T-helper 17 cell (primary cell): ENCODE data around the gene SPECC1. TPM values are rescaled to one million over a fixed set of nuclear protein-coding genes. Genes with fewer than 3 reads are reported as not detected.
"Not testable (repeated sequence)": the region's sequence is repeated elsewhere in the genome, so short reads cannot be mapped to it uniquely, and the experiment has no call there.

Experiments used
- ATAC-seq: fragments of 150-1000 bp; cut with Tn5 transposase; 2 replicates; pipeline ENCODE4 v1.10.0; 2021; ENCODE audit warnings: mild to moderate bottlenecking, moderate library complexity
- DNase-seq, 3 donors: peaks; one replicate each; pipeline versions ENCODE4 v3.0.0 to v3.0.0-alpha.2; 2020 to 2021
- H3K9me3 ChIP-seq: one replicate; pipeline ENCODE4 v1.7.0; 2013; ENCODE audit warnings: low read length, mild to moderate bottlenecking; ENCODE audit not compliant: control insufficient read depth, poor library complexity, severe bottlenecking
- H3K27ac Mint-ChIP-seq: one replicate; pipeline ENCODE4 v1.8.0; 2022; ENCODE audit warnings: mild to moderate bottlenecking, moderate library complexity, mixed read lengths
- H3K27me3 Mint-ChIP-seq: one replicate; pipeline ENCODE4 v1.8.0; 2022; ENCODE audit warnings: mixed read lengths
- H3K36me3 Mint-ChIP-seq: one replicate; pipeline ENCODE4 v1.8.0; 2022; ENCODE audit warnings: low read depth, mixed read lengths
- H3K4me1 Mint-ChIP-seq: one replicate; pipeline ENCODE4 v1.8.0; 2022; ENCODE audit warnings: mild to moderate bottlenecking, mixed read lengths
- H3K4me3 Mint-ChIP-seq: one replicate; pipeline ENCODE4 v1.8.0; 2022; ENCODE audit warnings: mild to moderate bottlenecking, moderate library complexity, mixed read lengths
- total RNA-seq, 4 donors: library from RNA in 2 of 4; stranded (reverse) in 2 of 4; gene quantifications; one replicate each; pipeline ENCODE4 v1.2.3 and lab custom pipeline; 2022 to 2026

The SPECC1 gene
- total RNA-seq, 2 donors from 2014 or later = 10.3 to 10.8 TPM

DNA sequence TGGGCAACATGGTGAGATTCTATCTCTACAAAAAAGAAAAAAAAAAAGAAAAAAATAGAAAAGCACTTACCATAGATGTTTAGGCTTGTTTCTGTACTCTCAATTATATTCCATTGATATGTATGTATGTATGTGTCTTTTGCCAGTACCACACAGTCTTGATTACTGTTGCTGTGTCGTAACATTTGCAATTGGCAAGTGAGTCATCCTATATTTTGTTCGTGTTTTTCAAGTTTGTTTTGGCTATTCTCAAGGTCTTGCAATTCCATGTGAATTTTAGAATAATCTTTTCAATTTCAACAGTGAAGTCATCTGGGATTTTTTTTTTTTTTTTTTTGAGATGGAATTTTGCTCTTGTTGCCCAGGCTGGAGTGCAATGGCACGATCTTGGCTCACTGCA is 19.3 kb downstream of the SPECC1 start:
- Mint-ChIP-seq H3K4me1 (peaks cover 2% of the 10 kb centered on the region), H3K27ac (no peak overlapping the region), H3K27me3 (peaks cover 2% of the 10 kb centered on the region), H3K4me3 (no peak overlapping the region), H3K36me3 (peaks cover 2% of the 10 kb centered on the region)
- H3K9me3 ChIP-seq = no peaks in the 10 kb centered on the region
- ATAC-seq (no peak), DNase-seq (no peak)

DNA sequence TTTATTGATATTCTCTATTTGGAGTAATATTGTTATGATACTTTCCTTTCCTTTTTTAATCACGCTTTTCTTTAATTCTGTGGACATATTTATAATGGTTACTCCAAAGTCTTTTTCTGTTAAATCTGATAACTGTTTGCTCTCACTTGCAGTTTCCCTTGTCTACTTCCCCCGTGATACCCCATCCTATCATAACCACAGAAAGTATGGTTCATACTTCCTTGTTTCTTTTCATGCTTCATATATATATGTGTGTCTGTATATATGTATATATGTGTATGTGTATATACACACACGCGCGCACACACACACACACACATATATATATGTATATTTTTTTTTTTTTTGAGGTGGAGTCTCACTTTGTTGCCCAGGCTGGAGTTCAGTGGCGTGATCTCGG is 23.5 kb downstream of the SPECC1 start:
- no peaks in the 10 kb centered on the region for H3K36me3 Mint-ChIP-seq
- no peak overlapping the region for H3K4me3 Mint-ChIP-seq
- no peaks in the 10 kb centered on the region for H3K9me3 ChIP-seq
- DNase-seq = no peak
- H3K27ac Mint-ChIP-seq = no peak overlapping the region
- ATAC-seq = no peak
- peaks cover 2% of the 10 kb centered on the region for H3K4me1 Mint-ChIP-seq
- H3K27me3 Mint-ChIP-seq = peaks cover 6% of the 10 kb centered on the region

- H3K27ac Mint-ChIP-seq = no peak overlapping the region
- DNase-seq (no peak), ATAC-seq (no peak)
- peaks cover 6% of the 10 kb centered on the region for H3K27me3 Mint-ChIP-seq
- no peaks in the 10 kb centered on the region for H3K36me3 Mint-ChIP-seq
- H3K4me1 Mint-ChIP-seq = peaks cover 2% of the 10 kb centered on the region
- no peak overlapping the region for H3K4me3 Mint-ChIP-seq
- no peaks in the 10 kb centered on the region for H3K9me3 ChIP-seq
These were observed 24.3 kb downstream of the SPECC1 start for GRCh38 chr17:20033415-20033814.

- H3K9me3 ChIP-seq = no peaks in the 10 kb centered on the region
- DNase-seq (no peak), ATAC-seq (no peak)
- H3K27ac Mint-ChIP-seq = no peak overlapping the region
- peaks cover 8% of the 10 kb centered on the region for H3K27me3 Mint-ChIP-seq
- H3K4me3 Mint-ChIP-seq = no peak overlapping the region
- no peaks in the 10 kb centered on the region for H3K36me3 Mint-ChIP-seq
- peaks cover 4% of the 10 kb centered on the region for H3K4me1 Mint-ChIP-seq
These were observed 26.3 kb downstream of the SPECC1 start for GRCh38 chr17:20035501-20035900.

DNA sequence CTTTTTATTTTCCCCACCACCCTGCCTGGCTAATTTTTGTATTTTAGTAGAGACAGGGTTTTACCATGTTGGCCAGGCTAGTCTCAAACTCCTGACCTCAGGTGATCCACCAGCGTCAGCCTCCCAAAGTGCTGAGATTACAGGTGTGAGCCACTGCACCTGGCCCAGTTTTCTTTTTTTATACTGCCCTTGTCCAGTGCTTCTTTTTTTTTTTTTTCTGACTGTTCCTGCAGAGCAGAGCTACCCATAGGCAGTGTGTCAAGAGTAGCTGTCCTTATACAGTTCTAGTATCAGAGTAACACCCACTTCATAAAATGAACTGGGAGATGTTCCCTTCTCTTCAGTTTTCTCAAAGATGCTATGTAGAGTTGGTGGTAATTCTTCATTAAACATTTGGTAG is 28.1 kb downstream of the SPECC1 start:
- H3K27me3 Mint-ChIP-seq = peaks cover 20% of the 10 kb centered on the region
- ATAC-seq, H3K4me1 Mint-ChIP-seq, H3K36me3 Mint-ChIP-seq, H3K4me3 Mint-ChIP-seq, H3K27ac Mint-ChIP-seq, DNase-seq, H3K9me3 ChIP-seq: not testable (repeated sequence)

GRCh38 chr17:20039037-20039436 is 29.9 kb downstream of the SPECC1 start:
- Mint-ChIP-seq H3K36me3 (no peaks in the 10 kb centered on the region), H3K27me3 (peaks cover 20% of the 10 kb centered on the region), H3K27ac (no peak overlapping the region), H3K4me3 (no peak overlapping the region), H3K4me1 (peaks cover 2% of the 10 kb centered on the region)
- no peaks in the 10 kb centered on the region for H3K9me3 ChIP-seq
- ATAC-seq (no peak), DNase-seq (no peak)

DNA sequence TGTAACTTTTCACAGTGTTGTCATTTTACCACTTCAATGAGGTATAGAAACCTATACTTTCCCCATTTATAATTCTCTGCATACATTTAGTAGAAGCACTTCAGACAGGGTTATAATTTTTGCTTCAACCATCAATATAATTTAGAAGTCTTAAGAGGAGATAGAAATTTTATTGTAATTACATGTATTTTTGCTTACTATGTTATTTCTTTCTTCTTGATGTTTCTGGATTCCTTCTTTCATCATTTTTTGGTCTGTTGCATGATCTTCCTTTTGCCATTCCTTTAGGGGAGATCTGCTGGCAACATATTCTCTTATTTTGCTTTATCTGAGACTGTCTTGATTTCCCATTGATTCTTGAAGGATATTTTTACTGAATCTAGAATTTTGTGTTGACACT is 31.1 kb downstream of the SPECC1 start:
- ATAC-seq (no peak), DNase-seq (no peak)
- Mint-ChIP-seq H3K4me3 (no peak overlapping the region), H3K27ac (no peak overlapping the region), H3K27me3 (peaks cover 13% of the 10 kb centered on the region), H3K36me3 (no peaks in the 10 kb centered on the region), H3K4me1 (peaks cover 2% of the 10 kb centered on the region)
- no peaks in the 10 kb centered on the region for H3K9me3 ChIP-seq

- H3K4me3 Mint-ChIP-seq = no peak overlapping the region
These were observed 33.9 kb downstream of the SPECC1 start for GRCh38 chr17:20043021-20043420.

GRCh38 chr17:20045476-20045875 is 36.3 kb downstream of the SPECC1 start:
- H3K4me3 Mint-ChIP-seq = no peak overlapping the region
- no peak for ATAC-seq

More at GRCh38 chr17:20043021-20043420, 33.9 kb downstream of the SPECC1 start:
- H3K36me3 Mint-ChIP-seq = peaks cover 5% of the 10 kb centered on the region
- H3K4me1 Mint-ChIP-seq = peaks cover 4% of the 10 kb centered on the region
- no peaks in the 10 kb centered on the region for H3K9me3 ChIP-seq
- no peak for ATAC-seq
- peaks cover 21% of the 10 kb centered on the region for H3K27me3 Mint-ChIP-seq
- no peak overlapping the region for H3K27ac Mint-ChIP-seq
- DNase-seq = no peak

GRCh38 chr17:20046629-20047028 is 37.5 kb downstream of the SPECC1 start:
- no peaks in the 10 kb centered on the region for H3K9me3 ChIP-seq
- Mint-ChIP-seq H3K36me3 (peaks cover 5% of the 10 kb centered on the region), H3K4me1 (peaks cover 4% of the 10 kb centered on the region), H3K27ac (no peak overlapping the region), H3K27me3 (peaks cover 19% of the 10 kb centered on the region), H3K4me3 (no peak overlapping the region)
- ATAC-seq (no peak), DNase-seq (no peak)

More at GRCh38 chr17:20045476-20045875, 36.3 kb downstream of the SPECC1 start:
- peaks cover 5% of the 10 kb centered on the region for H3K36me3 Mint-ChIP-seq
- peaks cover 19% of the 10 kb centered on the region for H3K27me3 Mint-ChIP-seq
- no peak for DNase-seq
- peaks cover 2% of the 10 kb centered on the region for H3K4me1 Mint-ChIP-seq
- H3K27ac Mint-ChIP-seq = no peak overlapping the region
- no peaks in the 10 kb centered on the region for H3K9me3 ChIP-seq

- ATAC-seq = no peak
These were observed 42.5 kb downstream of the SPECC1 start for GRCh38 chr17:20051624-20052023.

GRCh38 chr17:20053361-20053964 is 44.3 kb downstream of the SPECC1 start:
- no peak overlapping the region for H3K27ac Mint-ChIP-seq
- no peak overlapping the region for H3K4me3 Mint-ChIP-seq
- ATAC-seq = no peak

More at GRCh38 chr17:20051624-20052023, 42.5 kb downstream of the SPECC1 start:
- Mint-ChIP-seq H3K27me3 (peaks cover 19% of the 10 kb centered on the region), H3K4me1 (peaks cover 4% of the 10 kb centered on the region), H3K36me3 (peaks cover 2% of the 10 kb centered on the region), H3K4me3 (no peak overlapping the region), H3K27ac (no peak overlapping the region)
- no peak for DNase-seq
- H3K9me3 ChIP-seq = no peaks in the 10 kb centered on the region

DNA sequence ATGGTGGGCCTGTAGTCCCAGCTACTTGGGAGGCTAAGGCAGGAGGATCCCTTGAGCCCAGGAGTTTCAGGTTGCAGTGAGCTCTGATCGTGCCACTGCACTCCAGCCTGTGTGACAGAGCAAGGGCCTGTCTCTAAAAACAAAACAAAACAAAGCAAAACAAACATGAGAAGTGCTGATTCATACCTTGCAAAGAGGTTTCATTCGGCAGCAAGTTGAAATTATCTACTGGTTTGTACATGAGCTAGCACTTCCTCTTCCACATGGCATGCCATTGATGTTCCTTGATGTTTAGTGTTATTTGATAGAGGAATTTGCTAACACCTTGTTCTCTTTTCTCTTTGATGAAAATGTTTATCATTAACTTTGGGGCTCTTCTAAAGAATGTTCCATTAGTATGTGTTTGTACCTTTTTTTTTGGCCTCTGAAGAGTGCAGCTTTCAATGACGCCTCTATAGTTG is 50.6 kb downstream of the SPECC1 start:
- Mint-ChIP-seq H3K4me1 (peaks cover 9% of the 10 kb centered on the region), H3K4me3 (no peak overlapping the region), H3K27me3 (peaks cover 27% of the 10 kb centered on the region), H3K36me3 (no peaks in the 10 kb centered on the region), H3K27ac (no peak overlapping the region)
- no peaks in the 10 kb centered on the region for H3K9me3 ChIP-seq
- ATAC-seq (no peak), DNase-seq (no peak)

More at GRCh38 chr17:20053361-20053964, 44.3 kb downstream of the SPECC1 start:
- peaks cover 17% of the 10 kb centered on the region for H3K27me3 Mint-ChIP-seq
- DNase-seq = no peak
- no peaks in the 10 kb centered on the region for H3K36me3 Mint-ChIP-seq
- H3K4me1 Mint-ChIP-seq = peaks cover 2% of the 10 kb centered on the region
- H3K9me3 ChIP-seq = no peaks in the 10 kb centered on the region
